NCI-H2227 treated with DMSO at 0.1 percent for 48 hours (cell line): ENCODE results near the gene AOC3.

ENCODE experiments used
- DNase-seq: peaks from one replicate; lab custom pipeline; 2025; lab: John Stamatoyannopoulos, UW

AOC3 gene, protein sequence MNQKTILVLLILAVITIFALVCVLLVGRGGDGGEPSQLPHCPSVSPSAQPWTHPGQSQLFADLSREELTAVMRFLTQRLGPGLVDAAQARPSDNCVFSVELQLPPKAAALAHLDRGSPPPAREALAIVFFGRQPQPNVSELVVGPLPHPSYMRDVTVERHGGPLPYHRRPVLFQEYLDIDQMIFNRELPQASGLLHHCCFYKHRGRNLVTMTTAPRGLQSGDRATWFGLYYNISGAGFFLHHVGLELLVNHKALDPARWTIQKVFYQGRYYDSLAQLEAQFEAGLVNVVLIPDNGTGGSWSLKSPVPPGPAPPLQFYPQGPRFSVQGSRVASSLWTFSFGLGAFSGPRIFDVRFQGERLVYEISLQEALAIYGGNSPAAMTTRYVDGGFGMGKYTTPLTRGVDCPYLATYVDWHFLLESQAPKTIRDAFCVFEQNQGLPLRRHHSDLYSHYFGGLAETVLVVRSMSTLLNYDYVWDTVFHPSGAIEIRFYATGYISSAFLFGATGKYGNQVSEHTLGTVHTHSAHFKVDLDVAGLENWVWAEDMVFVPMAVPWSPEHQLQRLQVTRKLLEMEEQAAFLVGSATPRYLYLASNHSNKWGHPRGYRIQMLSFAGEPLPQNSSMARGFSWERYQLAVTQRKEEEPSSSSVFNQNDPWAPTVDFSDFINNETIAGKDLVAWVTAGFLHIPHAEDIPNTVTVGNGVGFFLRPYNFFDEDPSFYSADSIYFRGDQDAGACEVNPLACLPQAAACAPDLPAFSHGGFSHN

DNA sequence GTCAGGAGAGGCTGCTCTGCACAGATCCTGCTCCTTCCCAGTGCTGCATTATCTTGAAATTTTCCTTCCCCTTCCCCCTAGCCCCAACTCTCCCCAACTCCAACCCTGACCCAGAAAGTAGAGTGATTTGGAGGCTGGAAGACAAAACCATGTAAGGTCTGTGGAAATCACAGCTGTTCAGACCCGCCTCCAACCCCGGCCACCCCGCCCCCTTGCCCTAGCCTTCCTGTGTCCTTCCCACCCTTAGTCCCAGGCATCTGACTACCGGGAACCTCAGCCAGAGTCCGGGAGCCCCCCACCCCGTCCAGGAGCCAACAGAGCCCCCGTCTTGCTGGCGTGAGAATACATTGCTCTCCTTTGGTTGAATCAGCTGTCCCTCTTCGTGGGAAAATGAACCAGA lies at the start of gene AOC3:
Gene AOC3 (plus strand): TSS at position 246 of the 400 bp plus-strand sequence. CDS start 145 bp downstream, at position 391.
- DNase-seq, result no peak

DNA sequence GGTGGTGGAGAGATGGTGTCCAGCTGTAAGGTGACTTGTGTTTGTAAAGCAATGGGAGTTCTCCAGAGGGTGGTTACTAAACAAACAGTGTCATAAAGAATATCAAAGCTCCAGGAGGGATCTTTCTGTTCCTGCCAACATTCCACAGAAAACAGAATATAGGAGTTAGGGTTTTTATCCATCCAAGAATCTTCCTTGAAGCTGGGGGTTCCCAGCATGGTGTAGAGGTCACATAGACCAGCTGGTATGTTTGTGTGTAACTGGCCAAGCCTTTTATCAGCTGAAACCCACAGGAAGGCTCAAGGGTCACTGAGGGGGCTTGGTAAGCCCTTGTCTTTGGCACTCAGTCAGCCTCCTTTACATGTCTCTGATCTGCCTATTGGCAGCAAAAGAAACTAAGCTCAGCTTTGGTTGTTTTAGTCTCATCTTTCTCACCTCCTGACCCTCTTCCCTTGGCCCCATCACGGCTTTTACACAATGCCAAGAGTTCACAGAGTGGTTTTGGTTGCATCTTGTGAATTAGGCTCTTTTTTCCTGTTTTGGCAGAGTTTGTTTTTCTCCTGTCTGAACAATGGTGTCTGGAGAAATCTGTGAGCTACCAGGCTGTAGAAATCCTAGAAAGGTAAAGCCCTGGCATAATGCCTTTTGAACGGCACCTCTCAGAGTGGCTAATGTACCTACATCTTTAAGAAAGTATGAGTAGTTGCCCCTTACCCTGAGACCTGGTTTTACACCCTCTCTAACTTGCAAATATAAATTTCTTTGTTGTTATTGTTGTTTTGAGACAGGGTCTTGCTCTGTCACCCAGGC lies 47.7 kb upstream of the AOC3 start:
- peak; percentile 32 for DNase-seq

DNA sequence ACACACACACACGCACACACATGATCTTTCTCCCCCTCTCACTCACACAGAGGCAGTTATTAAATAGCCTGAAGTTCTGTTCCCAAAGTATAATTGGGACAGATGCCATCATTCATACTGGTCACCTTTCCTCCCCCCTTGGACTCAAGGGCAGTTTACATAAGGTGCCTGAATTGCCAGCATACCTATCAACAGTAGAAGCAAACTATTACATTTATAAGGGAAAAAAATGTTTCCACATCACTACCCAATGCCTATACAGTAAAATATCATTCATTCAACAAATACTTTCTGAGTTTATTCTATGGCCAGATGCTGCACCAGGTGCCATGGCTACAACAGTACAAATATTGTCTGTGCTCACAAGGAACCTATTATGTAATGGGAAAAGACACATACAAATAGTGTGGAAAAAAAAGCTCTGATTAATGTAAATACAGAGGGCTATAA lies 46.1 kb upstream of the AOC3 start:
- no peak for DNase-seq

DNA sequence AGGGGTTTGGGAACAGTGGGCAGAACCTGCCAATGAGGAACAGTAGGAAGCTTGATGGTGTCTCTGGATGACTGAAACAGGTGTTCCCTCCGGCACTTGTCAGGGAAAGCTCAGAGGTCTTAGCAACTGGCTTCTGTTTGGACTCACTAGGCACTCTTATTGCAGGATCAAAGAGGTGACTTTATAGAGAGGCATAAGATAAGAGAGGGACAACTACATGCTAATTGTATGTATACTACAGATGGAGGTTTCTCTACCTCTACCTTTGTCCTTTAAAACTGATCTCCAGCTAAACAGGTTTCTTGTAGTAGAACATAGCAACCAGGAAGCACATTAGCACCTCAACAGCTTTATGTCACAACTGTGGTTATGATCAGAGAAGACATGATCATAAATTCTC lies 44.8 kb upstream of the AOC3 start:
- no peak for DNase-seq

DNA sequence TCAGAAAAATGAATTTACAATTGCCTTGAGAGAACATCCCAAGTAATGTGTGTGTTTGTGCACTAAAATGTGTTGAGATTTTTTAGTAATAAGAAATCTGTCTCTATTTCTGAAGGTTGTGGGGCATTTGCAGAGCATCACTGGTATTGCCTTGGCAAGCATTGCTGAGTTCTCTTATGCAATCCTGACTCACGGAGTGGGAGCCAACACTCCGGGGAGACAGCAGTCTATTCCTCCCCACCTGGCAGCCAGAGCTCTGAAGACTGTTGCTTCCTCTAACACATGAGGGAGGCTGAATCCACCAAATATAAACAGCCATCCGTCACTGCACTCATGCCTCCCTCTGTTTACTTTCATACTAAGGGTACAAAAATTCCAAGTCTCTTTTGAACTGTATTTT lies 41.7 kb upstream of the AOC3 start:
- no peak for DNase-seq

DNA sequence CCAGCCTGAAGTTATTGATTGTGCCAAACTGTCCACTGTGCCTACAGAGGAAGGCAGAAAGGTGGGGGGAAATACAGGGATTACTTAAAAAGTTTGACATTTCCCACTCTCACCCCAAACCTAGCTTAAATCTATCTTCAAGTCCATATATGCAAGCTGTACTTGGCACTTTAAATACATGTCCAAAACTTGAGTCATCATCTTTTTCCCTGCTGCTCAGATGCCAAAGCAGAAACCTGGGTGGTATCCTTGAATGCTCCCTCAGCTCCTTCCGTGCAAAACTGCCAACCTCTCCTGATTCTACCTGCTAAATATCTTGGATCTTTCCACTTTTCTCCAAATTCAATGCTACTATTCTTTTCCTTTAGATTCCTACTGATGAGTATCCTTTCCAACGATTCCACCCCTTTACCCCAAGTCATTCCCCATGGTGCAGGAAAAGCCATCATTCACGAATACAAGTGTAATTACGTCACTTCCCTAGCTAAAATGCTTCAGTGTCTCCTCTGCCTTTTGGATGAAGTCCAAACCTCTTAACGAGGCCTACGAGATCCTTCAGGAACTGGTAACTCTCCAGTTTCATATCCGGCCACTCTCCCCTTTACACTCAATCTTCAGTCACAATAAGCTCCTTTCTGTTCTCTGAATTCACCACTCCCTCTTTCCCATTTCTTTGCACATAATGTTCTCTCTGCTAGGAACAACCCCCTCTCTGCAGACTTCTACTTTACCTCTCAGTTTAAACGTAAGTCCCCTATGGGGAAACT lies 36.2 kb upstream of the AOC3 start:
- DNase-seq, result peak; percentile 29

DNA sequence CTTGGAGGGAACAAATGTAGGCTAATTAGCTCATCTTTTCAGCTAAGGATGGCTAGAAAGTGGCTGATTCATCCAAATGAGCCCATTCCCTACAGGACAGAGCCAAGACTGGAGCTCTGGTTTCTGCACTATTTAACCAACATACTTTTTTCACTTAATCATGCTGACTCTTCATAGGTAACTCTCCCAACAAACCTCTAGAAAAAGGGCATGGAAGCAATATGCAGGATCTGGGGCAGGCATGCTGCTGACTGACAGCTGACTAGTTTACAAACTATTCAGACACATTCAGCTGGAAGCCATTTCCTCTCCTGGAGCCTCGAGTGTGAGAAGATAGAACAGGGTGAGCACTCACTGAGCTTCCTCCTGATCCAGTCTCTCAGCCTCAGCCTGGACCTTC lies 33.1 kb upstream of the AOC3 start:
- no peak for DNase-seq

DNA sequence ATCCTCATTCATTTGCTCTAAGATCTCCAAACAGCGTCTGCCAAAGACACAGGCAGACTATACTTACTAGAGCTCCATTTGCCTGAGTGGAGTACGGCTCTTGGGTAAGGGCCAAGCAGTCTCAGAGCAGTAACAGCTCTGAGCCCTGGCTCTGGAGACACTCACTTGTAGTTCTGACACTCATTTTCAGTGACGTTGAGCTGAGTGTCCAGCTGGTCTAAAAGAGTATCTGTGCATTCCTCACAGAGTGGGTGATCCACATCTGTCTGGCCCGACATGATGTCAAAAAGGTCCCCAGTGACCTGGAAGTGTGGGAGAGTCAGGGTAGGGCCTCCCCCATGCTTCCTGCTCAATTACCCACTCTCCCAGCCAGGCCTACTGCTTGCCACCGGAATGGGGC lies 32.6 kb upstream of the AOC3 start:
- DNase-seq, result no peak

DNA sequence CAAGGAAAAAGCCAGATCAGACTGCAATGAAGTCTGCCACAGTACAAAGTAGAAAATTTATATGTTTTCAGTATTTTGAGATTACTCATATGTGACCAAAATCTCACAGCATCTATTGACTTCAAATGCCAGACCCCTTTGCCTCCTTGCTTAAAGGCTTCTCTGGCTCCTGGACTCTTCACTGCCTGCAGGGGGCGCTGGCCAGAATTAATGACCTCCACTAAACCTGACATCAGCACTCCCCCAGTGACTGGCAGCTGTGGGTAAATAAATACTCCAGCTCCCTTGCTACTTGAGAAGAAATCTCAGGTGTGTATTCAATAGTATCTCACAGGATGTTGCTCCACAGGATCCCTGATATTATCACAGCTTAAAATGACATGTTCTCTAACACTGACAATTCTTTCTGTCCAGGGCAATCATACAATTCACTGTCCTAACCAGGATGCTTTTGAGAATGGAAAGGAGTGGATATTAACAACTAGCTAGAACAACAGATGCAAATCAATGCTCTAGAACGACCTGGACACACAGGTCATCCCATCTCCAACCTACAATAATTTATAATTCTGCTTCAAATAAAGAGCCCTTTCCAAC lies 31.0 kb upstream of the AOC3 start:
- peak; percentile 41 for DNase-seq

DNA sequence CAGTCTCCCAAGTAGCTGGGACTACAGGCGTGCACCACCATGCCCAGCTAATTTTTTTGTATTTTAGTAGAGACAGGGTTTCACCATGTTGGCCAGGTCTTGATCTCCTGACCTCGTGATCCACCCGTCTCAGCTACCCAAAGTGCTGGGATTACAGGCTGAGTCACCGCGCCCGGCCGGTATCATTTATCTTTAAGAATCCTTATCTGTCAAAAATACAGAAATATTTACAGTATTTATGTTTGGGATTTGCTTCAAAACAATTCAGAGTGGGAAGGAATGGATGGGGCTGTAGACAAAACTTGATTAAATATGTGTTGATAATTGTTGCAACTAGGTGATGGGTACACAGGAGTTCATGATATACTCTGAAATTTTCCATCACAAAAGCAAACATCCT lies 29.8 kb upstream of the AOC3 start:
- DNase-seq, result no peak

DNA sequence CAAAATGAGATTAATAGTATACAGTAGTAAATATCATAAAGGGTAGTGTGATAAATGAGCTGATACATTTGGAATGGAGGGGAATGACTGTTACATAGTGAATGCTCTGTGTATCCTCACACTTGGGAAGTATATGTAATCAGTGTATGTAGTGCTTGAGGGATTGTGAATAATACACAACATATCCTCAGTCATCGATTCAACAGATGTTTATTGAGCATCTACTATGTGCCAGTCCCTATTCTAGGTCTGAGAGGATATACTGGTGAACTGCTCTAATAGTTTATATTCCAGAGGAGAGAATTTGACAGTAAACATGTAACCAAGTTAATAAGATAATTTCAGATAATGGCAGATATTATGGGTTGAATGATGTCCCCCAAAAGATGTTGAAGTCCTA lies 23.5 kb upstream of the AOC3 start:
- DNase-seq, result no peak

DNA sequence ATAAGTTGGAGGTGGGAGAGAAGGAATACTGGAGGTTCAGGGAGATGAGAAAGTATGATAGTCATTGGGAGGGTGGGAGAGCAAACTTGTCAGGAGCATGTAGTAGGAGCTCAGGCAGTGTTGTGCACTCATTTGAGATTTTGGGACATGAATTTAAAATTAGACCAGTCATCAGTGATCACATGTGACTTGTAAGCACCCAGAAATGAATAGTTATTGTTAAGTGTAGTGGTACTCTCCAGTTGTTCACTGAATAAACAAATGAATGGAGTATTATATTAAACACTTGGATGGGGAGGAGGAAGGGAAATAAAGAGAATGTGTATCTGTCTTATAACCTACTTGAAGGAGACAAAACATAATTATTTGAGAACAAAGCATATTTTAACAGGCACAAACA lies 20.0 kb upstream of the AOC3 start:
- no peak for DNase-seq

DNA sequence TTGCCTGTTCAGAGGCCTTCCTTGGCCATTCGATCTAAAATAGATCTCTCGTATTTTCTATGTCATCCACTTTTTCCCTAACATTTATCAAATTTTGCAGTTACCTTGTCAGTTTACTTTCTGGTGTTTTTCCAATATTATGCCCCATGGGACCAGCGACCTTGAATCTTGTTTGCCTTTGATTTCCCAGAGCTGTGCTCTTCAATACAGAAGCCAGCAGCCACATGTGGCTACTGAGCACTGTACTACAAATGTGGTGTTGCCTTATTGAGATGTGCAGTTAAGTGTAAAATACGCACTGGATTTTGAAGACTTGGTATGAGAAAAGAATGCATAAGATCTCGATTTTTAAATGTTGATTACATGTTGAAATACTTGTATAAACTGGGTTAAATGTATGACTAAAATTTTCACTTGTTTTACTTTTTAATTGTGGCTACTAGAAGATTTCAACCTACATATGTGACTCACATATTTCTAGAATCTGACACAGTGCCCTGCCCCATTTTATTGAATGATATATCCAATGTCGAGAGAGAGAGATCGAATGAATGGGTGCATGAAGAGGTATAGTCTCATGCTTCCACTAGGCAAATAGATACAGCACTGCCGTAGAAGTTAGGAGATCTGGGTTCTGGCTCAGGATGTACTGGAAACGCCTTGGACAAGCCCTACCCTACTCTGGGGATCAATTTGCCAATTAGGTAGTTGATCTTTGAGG lies 18.6 kb upstream of the AOC3 start:
- DNase-seq, result no peak

DNA sequence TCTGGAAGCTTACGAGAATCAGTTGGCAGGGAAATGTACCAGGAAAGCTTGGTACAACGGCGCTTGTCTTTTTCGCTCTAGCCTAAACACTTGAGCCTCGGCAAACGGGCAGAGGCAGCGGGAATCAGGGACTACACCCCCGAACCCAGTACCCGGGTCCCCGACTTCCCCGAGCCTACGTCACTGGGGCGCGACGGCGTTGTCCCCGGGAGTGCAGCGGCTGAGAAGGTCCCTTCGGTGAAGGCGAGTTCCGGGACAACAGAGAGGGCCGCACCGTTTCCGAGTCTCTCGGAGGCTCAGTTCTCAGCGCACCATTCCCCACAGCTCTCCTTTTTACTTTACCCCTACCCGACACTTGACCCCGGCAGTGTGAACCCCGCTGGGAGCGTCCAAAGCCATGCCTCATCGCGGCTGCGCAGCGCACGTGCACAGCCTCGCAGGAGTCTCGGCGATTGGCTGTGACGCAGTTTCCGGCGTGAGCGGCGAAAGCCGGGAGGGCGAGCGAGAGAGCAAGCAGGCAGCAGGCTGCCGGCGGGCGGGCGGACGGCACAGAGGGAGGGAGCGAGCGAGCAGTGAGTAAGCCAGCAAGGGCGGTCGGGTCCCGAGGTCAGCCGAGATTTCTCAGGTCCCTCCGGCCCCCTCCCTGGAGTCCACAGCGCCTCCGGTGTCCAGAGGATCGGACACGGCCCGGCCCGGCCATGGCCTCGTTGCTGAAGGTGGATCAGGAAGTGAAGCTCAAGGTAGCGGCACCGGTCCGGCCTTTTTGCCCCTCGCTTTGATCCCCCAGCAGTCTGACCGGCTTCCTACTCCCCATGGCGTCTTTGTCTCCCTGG lies 17.8 kb upstream of the AOC3 start, which contains the start of gene PSME3:
Gene PSME3 (plus strand): TSS at position 464 of the 833 bp plus-strand sequence. CDS start 235 bp downstream, at position 699.
- DNase-seq, result peak; percentile 97

DNA sequence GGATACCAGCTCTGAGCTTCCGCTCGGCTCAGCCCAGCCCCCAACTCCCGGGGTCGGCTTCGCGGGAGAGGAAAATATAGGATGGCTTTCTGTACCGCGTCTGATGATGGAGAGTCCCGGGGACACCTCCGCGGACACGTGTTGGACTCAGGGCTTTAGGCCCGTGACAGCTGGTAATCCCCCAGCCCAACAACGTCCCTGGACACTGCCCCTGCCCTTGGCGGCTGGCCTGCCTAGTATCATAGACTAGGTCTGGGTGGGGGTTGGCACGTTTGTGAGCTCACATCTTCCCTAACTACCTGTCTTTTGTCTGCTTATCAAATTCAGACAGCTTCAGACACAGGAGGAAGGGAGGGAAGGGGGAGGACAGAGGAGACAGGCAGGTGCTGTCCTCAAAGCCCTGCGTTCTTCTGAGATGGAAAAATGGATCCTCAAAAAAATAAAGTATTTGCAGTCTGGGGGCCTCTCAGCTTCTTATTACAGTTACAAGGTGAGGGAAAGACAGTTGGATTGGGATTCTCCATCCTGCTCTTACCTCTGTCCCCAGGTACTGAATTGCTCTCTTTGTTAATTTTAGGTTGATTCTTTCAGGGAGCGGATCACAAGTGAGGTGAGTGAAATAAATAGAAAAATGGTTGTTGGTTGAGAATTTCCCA lies 17.1 kb upstream of the AOC3 start:
- DNase-seq, result no peak

DNA sequence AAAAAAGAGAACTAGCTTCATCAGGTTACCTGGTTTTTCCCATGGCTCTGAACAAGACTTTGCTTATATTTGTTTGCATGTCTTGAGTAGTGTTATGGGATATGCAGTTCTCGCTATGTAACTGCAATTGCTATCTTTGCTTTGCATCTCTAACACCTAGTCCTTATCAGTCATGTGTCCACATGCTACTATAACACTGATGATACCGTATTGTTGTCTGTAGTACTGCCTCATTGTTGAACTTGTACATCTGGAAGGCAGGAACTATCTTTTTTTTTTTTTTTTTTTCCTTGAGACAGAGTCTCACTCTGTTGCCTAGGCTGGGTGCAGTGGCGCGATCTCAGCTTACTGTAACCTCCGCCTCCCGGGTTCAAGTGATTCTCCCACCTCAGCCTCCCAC lies 15.3 kb upstream of the AOC3 start:
- DNase-seq, result no peak

DNA sequence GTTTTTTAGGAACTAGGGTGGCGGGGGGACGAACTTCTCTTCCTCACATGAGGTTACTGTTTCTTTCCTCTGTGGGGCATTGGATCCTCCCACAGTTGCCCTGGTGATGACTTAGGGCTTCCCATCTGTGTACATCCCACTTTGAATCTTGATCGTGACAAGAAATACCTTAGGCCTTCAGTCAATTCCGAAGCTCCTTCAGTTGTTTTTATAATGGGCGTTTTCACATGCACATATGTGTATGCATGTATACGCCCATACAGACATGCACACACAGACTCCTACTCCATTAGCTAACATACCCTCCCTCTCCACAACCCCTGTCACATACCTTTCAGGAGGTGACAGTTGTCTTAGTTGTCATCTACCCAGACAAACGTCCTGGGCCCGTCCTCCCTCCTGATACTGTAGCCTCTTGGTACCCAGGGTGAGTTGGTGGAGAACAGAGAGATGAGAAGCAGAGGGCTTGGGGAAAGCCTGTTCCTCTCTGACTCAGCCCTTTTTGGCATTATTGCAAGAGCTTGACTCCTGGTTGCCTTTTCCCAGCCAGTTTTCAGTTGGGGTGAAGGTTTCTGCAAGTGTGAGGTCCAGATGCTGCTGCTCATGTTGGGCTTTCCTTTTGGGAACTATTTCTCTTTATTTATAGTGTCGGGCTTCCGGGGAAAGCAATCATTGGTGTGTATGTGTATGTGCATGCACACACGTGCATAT lies 8.9 kb upstream of the AOC3 start:
- DNase-seq, result no peak

DNA sequence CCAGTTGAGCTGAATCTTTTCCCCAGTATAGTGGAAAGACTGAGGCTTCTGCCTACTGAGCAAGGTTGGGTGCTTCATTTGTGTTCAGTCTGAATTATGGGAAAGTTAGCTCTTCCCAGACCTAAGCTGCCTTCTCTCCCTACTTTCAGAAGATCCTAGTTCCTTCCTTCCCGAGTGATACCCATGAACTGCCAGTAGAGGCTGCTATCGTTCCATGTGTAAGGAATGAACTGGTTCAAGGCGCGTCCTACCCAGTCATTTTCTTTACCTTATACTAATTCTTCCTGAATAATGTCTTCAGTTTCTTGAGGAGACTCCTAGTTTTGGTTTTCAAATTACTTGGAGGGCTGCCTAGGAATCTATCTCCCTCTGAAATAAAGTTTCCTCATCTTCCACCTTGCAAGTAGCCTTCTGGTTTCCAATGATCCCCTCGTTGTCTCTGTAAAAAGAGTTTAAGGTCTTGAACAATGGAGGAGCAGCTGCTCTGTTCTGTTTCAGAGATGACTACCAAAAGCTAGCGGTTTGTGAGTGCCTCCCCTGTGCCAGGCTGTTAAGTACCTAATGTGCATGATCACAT lies 7.6 kb upstream of the AOC3 start:
- peak; percentile 68 for DNase-seq
